Occipital lobe (tissue), 2 donors: ENCODE data around the gene PABPN1L. TPM values are rescaled to one million over a fixed set of nuclear protein-coding genes. Genes with fewer than 3 reads are reported as not detected.

ENCODE experiments used
- DNase-seq: peaks from one replicate; lab custom pipeline; 2025; lab: John Stamatoyannopoulos, UW
- total RNA-seq: library from RNA; depleted of rRNA; stranded (reverse); fragments of >200 nt; gene quantifications from one replicate; pipeline ENCODE4 v1.2.3, GENCODE V29; 2014

The PABPN1L gene
- total RNA-seq, 1 donor from 2014 or later, result not detected

- DNase-seq, result no peak
Measured at GRCh38 chr16:88870608-88871348, 4.3 kb upstream of the PABPN1L start.

DNA sequence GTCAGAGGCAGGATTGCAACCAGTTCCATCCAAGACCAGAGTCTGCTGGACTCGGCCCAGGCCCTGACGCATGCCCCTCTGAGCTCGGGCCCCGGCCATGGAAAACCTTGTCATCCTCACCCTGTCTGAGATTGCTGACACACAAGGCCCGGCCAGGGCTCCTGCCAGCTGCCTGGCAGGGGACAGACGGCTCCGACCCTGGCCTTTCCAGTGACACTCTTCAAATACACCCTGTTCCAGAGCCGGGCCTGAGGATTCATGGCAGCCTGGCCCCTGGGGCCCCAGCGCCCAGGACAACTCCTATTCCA is 3.2 kb upstream of the PABPN1L start:
- DNase-seq, result no peak

GRCh38 chr16:88868974-88869672 is 2.7 kb upstream of the PABPN1L start:
- DNase-seq, result no peak

DNA sequence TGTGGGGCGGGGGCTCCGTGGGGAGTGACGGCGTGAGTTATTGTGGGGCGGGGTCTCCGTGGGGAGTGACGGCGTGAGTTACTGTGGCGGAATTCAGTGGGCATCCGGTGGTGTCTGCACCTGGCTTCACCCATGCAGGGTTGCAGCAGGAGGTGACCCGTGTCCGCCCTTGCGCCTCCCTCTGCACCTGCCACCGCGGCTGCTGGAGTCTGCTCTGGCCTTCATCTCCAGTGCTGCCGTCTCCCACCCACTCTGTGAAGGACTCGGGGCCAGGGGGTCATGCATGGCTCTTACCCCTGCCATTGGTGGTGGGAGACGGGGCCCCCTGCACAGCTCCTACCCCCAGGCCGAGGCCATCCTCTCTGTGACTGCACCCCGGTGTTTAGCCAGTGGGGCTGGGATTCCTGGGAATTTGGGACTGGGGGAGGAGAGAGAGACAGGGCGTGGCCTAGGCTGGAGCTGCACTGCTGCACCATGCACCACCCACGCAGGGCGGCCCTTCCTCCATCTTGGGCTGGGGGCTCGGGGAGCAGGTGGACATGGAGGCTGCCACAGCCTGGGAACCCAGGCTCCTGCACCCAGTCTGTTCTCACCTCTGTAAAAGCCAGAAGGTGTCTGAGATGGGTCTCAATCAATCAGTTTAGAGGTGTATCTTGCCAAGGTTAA is 1.3 kb upstream of the PABPN1L start:
- no peak for DNase-seq

DNA sequence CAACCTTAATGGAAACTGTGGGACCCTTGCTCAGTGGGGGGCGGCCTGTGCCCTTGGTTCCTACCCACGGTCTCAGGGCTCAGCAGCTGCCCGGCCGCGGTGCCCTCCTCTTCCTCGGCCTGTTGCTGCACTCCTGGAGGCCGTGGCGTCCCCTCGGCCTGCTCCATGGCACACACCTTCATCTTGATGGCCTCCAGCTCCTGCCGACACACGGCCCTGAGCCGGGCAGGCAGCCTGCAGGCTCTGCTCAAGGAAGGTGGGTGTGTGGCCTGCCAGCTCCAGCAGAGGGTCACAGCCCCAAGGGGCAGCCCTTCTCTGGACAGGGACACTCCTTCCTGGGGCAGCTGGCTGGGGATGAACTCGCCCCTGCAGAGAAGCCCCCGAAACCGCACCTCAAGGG is 718 bp downstream of the PABPN1L start:
- DNase-seq, result no peak

DNA sequence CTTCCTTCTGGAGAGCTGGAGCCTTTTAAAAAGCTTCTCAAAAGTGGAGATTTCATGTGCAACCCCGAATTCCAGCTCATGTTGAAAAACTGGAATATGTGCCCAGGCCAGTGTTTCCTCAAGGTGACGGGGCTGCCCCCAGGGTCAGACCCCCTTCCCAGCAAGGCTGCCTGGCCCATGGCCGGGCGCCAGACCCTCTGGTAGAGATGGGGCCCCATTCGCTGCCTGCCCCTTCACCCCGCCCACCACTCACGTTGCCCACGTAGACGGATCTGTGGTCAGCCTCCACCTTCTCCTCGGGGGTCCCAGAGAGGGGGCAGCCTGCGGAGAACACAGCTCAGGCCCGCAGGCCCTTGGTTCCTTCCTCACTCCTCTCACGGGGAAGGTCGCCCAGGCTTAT is 1.1 kb downstream of the PABPN1L start:
- no peak for DNase-seq

DNA sequence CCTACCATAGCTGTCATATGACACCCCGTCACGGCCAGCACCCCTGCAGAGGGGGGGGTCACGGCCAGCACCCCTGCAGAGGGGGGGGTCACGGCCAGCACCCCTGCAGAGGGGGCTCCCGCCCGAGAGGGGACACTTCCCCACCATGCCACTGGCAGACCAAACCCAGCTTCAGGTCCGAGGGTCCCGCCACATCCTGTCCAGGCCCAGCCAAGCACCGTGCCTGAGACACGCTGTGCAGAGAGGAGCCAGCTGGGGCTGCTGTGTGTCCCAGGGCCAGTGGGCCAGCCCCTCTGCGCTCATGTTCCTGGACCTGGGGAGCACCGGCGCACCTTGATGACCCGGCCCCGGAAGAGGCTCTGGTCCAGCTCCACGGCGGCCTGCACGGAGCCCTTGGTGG is 1.9 kb downstream of the PABPN1L start:
- DNase-seq, result no peak

GRCh38 chr16:88864099-88864498 is 2.4 kb downstream of the PABPN1L start:
- no peak for DNase-seq

GRCh38 chr16:88863426-88863825 is 3.0 kb downstream of the PABPN1L start:
- no peak for DNase-seq

DNA sequence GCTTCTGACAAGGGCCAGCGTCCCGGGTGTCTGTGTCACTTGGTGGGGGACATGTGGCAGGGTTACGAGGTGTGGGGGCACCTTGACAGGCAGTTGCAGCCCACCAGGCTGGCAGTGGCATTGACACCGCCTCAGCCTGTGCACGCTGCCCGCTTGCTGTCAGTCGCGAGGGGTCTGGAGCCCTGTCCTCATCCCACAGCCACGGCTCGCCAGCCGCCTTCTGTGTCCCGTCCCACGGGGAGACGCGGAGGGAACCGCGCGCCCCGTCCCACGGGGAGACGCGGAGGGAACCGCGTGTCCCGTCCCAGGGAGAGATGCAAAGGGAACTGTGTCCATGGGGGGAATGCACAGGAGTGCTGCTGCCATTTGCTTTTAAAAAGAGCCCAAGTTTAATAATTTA is 3.5 kb downstream of the PABPN1L start:
- DNase-seq, result no peak

DNA sequence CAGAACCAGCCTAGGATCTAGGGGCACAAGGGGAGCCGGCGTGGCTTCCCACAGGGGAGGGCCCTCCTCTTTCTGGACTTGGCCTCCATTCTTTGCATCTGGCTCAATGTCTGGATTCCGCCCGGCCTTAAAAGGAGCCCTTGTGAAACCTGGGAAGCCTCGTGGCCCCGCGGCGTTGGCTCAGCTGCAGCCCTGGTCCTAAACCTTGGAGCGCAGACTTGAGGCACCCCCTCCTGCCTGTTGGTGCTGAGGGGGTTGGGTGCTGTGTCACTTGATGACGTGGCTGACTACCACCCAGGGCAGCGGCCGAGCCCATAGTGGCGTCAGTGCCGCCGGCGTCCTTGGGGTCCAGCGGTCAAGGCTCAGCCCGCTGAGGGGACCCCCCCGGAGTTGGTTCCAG is 5.1 kb downstream of the PABPN1L start:
- DNase-seq, result no peak

- no peak for DNase-seq
Measured at GRCh38 chr16:88859381-88860091, 6.9 kb downstream of the PABPN1L start.

DNA sequence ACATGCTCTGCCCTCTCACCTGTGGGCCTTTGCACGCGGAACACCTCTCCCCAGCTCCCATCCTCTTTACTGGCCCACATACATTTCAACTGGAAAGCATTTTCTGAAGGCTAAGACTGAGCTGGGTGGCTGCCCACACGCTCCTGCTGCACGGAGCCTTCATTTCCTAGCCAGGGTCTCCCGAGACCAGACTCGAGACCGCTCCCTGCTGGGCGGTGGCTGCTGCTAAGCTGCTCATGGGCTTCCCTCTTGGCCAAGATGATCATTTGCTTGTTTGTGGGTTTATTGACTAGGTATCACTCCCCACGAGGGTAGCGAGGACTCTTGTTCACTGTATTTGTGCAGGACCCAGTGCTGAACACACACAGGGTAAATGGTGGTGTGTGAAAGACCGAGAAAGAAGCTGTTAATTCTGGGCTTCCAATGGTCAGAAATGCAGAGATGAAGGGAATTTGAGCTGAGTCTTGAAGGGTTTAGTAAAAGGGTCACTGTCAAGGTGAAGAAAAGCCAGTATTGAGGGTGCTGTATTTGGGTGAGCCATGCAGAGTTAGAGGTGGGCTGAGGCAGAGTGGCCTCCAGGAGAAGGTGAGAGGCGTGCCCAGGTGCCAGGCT is 8.6 kb downstream of the PABPN1L start:
- peak; percentile 59 for DNase-seq

GRCh38 chr16:88856828-88857727 is 9.4 kb downstream of the PABPN1L start, which contains the start of the genes GALNS and TRAPPC2L:
GALNS (minus strand) TSS chr16:88856947; CDS start chr16:88856877, 70 bp downstream.
TRAPPC2L (plus strand) TSS chr16:88857127; CDS start chr16:88857151, 24 bp downstream.
- DNase-seq, result peak; percentile 97

- DNase-seq, result no peak
Measured at GRCh38 chr16:88856122-88856827, 10.2 kb downstream of the PABPN1L start.

DNA sequence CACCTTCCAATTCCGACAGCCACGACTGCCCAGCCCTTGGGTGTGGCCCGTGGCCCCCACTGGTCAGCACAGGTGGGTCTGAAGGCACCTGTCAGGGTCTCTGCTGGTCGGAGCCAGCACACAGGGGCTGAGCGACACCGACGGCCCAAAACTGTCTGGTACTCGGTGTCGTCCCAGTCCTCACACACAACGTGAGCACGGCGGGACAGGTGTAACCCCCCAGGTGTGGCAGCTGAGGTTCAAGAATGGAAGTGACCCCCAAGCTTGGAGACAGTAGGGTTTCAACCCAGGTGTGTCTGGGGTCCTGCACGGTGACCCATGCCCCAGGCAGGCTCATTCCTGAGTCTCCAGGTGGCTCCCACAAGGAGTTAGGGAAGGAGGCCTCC is 10.7 kb downstream of the PABPN1L start:
- no peak for DNase-seq

- DNase-seq, result no peak
Measured at GRCh38 chr16:88855176-88855575, 11.3 kb downstream of the PABPN1L start.

GRCh38 chr16:88854306-88855111 is 12.0 kb downstream of the PABPN1L start:
- no peak for DNase-seq
